Articular chondrocyte of knee joint (primary cell): ENCODE data around the gene SKIC2. TPM values are rescaled to one million over a fixed set of nuclear protein-coding genes. Genes with fewer than 3 reads are reported as not detected.

Experiments
- small RNA-seq: library from RNA; depleted of rRNA; stranded (forward); fragments of <200 nt; gene quantifications from one replicate; pipeline ENCODE3, GENCODE V24; 2012
- total RNA-seq: library from RNA; depleted of rRNA; stranded (reverse); fragments of >200 nt; gene quantifications from 2 replicates; pipeline ENCODE4 v1.2.3, GENCODE V29; 2012

SKIC2 gene
- total RNA-seq, result 35.3 and 40.4 TPM in 2 replicates

DNA sequence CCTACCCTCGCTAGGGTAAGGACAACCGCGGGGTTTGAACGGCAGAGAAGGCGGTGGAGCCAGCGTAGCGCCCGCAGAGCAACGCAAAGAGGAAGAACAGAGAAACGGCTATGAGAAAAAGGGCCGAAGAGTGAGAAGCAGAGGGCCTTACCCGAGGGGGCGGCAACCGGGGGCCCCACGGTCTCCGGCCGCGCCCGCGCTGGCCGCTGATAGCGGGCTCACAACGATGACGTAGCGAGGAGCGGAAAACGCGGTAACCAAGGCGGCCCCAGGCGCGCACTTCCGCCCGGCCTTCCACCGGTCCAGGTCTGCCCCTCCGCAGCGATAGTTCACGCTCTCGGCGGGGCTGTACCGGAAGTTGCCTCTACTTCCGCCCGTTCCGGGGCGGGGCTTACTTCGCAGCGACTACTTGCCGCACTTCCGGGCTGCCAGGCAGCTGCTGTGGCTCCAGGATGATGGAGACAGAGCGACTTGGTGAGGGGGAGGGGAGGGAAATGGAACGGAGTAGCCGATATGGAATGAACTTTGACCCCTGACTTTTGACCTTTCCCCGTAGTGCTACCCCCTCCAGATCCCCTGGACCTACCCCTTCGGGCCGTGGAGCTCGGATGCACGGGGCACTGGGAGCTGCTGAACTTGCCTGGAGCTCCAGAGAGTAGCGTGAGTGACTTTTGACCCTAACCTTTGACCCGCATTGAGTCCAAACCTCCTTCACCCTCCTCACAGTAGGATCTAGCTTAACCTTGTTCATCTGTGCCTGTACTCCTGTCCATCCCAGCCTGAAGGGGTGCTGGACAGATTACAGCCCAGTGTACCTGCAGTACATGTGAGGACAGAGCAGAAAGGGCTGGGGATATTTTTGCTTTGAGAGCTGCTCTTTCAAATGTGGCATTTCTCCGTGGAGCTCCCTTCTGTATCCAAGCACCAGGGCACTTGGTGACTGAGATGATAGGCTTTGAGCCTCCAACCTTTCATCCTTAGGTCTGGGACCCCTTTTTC is at the start of gene SKIC2, which contains the start of gene NELFE:
Gene SKIC2, plus strand, starts transcription at position 435 of the 999 bp plus-strand sequence. Its CDS starts 18 bp downstream, at position 453.
Gene NELFE, minus strand, starts transcription at position 231 of the 999 bp plus-strand sequence. CDS start 525 bp downstream, outside the sequence.

DNA sequence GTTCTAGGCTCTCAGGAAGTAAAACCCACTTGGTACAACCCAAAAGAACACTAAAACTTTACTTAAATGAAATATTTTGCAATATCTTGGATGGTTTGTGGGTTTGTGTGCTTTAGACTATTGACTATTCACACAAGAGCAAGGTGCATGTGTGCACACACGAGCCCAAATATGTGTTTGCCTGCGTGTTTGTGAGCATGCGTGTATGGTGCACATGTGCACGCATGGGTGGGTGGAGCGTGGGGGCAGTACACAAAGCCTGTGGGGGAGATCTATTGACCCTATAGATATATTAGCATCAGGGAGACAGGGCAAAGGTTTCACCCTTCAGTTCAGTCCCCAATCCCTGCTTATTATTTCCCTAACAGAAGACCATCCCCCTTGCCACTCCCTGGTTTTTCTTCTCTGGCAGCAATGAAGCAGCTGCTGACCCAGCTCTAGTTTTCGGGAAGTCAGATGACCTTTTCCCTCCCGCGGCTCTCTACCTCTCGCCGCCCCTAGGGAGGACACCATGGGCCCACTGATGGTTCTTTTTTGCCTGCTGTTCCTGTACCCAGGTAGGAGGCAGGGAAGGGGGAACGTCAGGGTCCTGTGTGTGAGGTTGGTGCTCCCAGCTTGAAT is 31.6 kb upstream of the SKIC2 start, which contains the start of gene C2:
Gene C2, plus strand, starts transcription at position 476 of the 621 bp plus-strand sequence. Its CDS starts 36 bp downstream, at position 512.

DNA sequence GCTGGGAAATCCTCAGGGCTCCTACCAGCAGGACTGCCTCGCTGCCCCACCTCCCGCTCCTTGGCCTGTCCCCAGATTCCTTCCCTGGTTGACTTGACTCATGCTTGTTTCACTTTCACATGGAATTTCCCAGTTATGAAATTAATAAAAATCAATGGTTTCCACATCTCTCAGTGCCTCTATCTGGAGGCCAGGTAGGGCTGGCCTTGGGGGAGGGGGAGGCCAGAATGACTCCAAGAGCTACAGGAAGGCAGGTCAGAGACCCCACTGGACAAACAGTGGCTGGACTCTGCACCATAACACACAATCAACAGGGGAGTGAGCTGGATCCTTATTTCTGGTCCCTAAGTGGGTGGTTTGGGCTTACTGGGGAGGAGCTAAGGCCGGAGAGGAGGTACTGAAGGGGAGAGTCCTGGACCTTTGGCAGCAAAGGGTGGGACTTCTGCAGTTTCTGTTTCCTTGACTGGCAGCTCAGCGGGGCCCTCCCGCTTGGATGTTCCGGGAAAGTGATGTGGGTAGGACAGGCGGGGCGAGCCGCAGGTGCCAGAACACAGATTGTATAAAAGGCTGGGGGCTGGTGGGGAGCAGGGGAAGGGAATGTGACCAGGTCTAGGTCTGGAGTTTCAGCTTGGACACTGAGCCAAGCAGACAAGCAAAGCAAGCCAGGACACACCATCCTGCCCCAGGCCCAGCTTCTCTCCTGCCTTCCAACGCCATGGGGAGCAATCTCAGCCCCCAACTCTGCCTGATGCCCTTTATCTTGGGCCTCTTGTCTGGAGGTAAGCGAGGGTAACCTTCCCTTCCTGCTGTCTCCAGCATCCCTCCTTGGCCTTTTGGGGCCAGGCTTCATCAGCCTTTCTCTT is 13.2 kb upstream of the SKIC2 start, which contains the start of gene CFB:
Gene CFB, plus strand, starts transcription at position 589 of the 863 bp plus-strand sequence. Its CDS starts 127 bp downstream, at position 716.

DNA sequence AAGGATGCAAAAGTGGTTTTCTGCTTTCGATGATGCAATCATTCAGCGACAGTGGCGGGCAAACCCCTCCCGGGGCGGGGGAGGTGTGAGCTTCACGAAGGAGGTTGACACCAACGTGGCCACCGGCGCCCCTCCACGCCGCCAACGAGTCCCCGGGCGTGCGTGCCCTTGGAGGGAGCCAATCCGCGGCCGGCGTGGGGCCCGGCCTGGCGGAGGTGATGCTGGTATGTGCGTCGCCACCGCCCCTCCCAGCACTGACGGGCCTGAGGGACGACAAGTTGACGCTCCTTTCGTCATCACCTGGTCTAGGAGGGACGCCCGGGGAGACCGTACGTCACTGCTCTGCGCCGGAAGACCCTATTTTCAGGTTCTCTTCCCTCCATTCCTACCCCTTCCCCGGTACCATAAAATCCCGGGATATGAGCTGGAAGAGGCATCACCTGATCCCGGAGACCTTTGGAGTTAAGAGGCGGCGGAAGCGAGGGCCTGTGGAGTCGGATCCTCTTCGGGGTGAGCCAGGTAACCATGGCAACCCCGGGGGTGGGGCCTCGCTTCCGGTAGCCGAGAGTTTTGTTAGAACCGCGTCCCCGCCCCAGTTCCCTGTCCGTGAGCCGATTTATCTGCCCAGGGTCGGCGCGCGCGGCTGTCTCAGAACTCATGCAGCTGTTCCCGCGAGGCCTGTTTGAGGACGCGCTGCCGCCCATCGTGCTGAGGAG is 13.2 kb downstream of the SKIC2 start, which contains the start of gene DXO:
Gene DXO, minus strand, starts transcription at position 146 of the 716 bp plus-strand sequence. CDS start 463 bp downstream, outside the sequence.

DNA sequence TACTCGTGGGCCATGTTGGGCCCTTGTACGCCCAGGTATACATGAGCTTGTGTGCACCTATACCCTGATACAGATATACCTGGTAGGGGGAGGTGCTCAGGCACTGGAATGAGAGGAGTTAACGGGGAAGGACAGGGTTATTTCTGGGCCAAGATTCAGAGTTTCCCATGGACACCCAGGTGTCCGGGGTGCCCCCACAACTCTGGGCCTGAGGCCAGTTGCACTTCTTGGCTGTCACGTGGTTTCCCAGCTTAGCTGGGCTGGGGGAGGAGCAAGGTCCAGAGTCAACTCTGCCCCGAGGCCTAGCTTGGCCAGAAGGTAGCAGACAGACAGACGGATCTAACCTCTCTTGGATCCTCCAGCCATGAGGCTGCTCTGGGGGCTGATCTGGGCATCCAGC is 22.8 kb downstream of the SKIC2 start, which contains the start of gene C4A:
Gene C4A, plus strand, starts transcription at position 314 of the 400 bp plus-strand sequence. Its CDS starts 51 bp downstream, at position 365.

DNA sequence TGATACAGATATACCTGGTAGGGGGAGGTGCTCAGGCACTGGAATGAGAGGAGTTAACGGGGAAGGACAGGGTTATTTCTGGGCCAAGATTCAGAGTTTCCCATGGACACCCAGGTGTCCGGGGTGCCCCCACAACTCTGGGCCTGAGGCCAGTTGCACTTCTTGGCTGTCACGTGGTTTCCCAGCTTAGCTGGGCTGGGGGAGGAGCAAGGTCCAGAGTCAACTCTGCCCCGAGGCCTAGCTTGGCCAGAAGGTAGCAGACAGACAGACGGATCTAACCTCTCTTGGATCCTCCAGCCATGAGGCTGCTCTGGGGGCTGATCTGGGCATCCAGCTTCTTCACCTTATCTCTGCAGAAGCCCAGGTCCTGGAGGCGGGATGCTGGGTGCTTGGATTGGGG is 55.6 kb downstream of the SKIC2 start, which contains the start of gene C4B:
Gene C4B, plus strand, starts transcription at position 249 of the 400 bp plus-strand sequence. Its CDS starts 51 bp downstream, at position 300.

Small RNA genes within 50 kb of the gene (small RNA-seq; reads per million reads assigned to genes)
- not detected for gene AL645922.1

Other genes with a start within 250 kb of the SKIC2 start
- gene LY6G6D, start 243.8 kb upstream of the SKIC2 start, total RNA-seq, result not detected in 2 replicates
- not detected in 2 replicates for gene LY6G6C, start 237.4 kb upstream of the SKIC2 start, total RNA-seq
- gene MPIG6B, start 235.8 kb upstream of the SKIC2 start, total RNA-seq, result not detected in 2 replicates
- 76.2 and 84.3 TPM in 2 replicates for gene DDAH2, start 229.9 kb upstream of the SKIC2 start, total RNA-seq
- 597 and 600 TPM in 2 replicates for gene CLIC1, start 222.6 kb upstream of the SKIC2 start, total RNA-seq
- 10.7 and 12.3 TPM in 2 replicates for gene MSH5, start 219.2 kb upstream of the SKIC2 start, total RNA-seq
- gene SAPCD1, start 196.5 kb upstream of the SKIC2 start, total RNA-seq, result 0.54 and 1.4 TPM in 2 replicates
- gene VWA7, start 181.8 kb upstream of the SKIC2 start, total RNA-seq, result 1.0 and 1.9 TPM in 2 replicates
- gene VARS1, start 163.4 kb upstream of the SKIC2 start, total RNA-seq, result 38.3 and 45.2 TPM in 2 replicates
- 28.3 and 32.4 TPM in 2 replicates for gene LSM2, start 152.2 kb upstream of the SKIC2 start, total RNA-seq
- 1.0 and 1.4 TPM in 2 replicates for gene HSPA1L, start 143.9 kb upstream of the SKIC2 start, total RNA-seq
- gene HSPA1A, start 143.6 kb upstream of the SKIC2 start, total RNA-seq, result 91.1 and 137 TPM in 2 replicates
- 123 and 152 TPM in 2 replicates for gene HSPA1B, start 131.4 kb upstream of the SKIC2 start, total RNA-seq
- gene NEU1, start 96.4 kb upstream of the SKIC2 start, total RNA-seq, result 48.6 and 57.6 TPM in 2 replicates
- 0.22 TPM in 1 of 2 replicates, not detected in the other for gene SLC44A4, start 80.2 kb upstream of the SKIC2 start, total RNA-seq
- 41.4 and 51.4 TPM in 2 replicates for gene EHMT2, start 61.5 kb upstream of the SKIC2 start, total RNA-seq
- 1.3 and 1.9 TPM in 2 replicates for gene ZBTB12, start 57.1 kb upstream of the SKIC2 start, total RNA-seq
- 19.1 and 22.0 TPM in 2 replicates for gene C2, start 31.5 kb upstream of the SKIC2 start, total RNA-seq
- 26.9 and 34.6 TPM in 2 replicates for gene CFB, start 13.1 kb upstream of the SKIC2 start, total RNA-seq
- gene NELFE, start 204 bp upstream of the SKIC2 start, total RNA-seq, result 97.0 and 105 TPM in 2 replicates
- 11.6 and 13.0 TPM in 2 replicates for gene DXO, start 13.0 kb downstream of the SKIC2 start, total RNA-seq
- 4.0 and 8.2 TPM in 2 replicates for gene C4A, start 22.9 kb downstream of the SKIC2 start, total RNA-seq
- gene C4B, start 55.6 kb downstream of the SKIC2 start, total RNA-seq, result 2.4 and 3.4 TPM in 2 replicates
- 0.13 TPM in 1 of 2 replicates, not detected in the other for gene CYP21A2, start 79.2 kb downstream of the SKIC2 start, total RNA-seq
- gene TNXB, start 150.2 kb downstream of the SKIC2 start, total RNA-seq, result 23.9 and 41.1 TPM in 2 replicates
- 21.6 and 33.5 TPM in 2 replicates for gene ATF6B, start 169.1 kb downstream of the SKIC2 start, total RNA-seq
- 4.6 and 8.8 TPM in 2 replicates for gene FKBPL, start 171.1 kb downstream of the SKIC2 start, total RNA-seq
- 0.39 and 0.54 TPM in 2 replicates for gene PRRT1, start 192.8 kb downstream of the SKIC2 start, total RNA-seq
- 10.6 and 20.8 TPM in 2 replicates for gene PPT2, start 195.0 kb downstream of the SKIC2 start, total RNA-seq
- gene EGFL8, start 205.4 kb downstream of the SKIC2 start, total RNA-seq, result 0.86 and 1.7 TPM in 2 replicates
- gene AGPAT1, start 216.9 kb downstream of the SKIC2 start, total RNA-seq, result 26.8 and 31.0 TPM in 2 replicates
- gene RNF5, start 219.2 kb downstream of the SKIC2 start, total RNA-seq, result 23.9 and 32.4 TPM in 2 replicates
- gene AGER, start 225.1 kb downstream of the SKIC2 start, total RNA-seq, result 0.54 and 0.78 TPM in 2 replicates
- gene PBX2, start 231.0 kb downstream of the SKIC2 start, total RNA-seq, result 17.1 and 20.8 TPM in 2 replicates
- gene GPSM3, start 233.5 kb downstream of the SKIC2 start, total RNA-seq, result 0.86 and 1.0 TPM in 2 replicates